T-cell (primary cell): Measurements from ENCODE around the gene SBK3. TPM values are rescaled to one million over a fixed set of nuclear protein-coding genes. Genes with fewer than 3 reads are reported as not detected.

ENCODE experiments used
- ATAC-seq, 4 experiments: fragments of 200-7000 bp in 3 of 4; fragments of 150-1000 bp in 1 of 4; cut with Tn5 transposase; replicated peaks in 1 of 4; 1 replicate in 3 of 4; 2 replicates in 1 of 4; pipeline ENCODE4 v1.10.0; 2021; ENCODE audit warnings: moderate library complexity in 3 of 4, mild to moderate bottlenecking in 2 of 4, moderate number of reproducible peaks in 1 of 4
- CTCF ChIA-PET, 2 donors: fragments of 300-600 bp; sonication (Branson Sonifier 250); formaldehyde crosslinking; loops; one replicate each; lab custom pipeline; 2022; ENCODE audit warnings: antibody characterized with exemption in 2 of 2; lab: Charles Lee
- POLR2A ChIA-PET, 2 donors: fragments of 300-600 bp; sonication (Branson Sonifier 250); formaldehyde crosslinking; loops; one replicate each; lab custom pipeline; 2022; ENCODE audit warnings: antibody characterized with exemption in 2 of 2; lab: Charles Lee
- DNase-seq, 35 experiments: peaks; one replicate each; pipeline versions ENCODE4 v3.0.0 to v3.0.0-alpha.2; 2013 to 2023
- H3K27ac ChIP-seq: one replicate; pipeline ENCODE4 v1.5.1; 2013; ENCODE audit warnings: low read length
- H3K27me3 ChIP-seq, 2 experiments: replicated peaks in 1 of 2; 1 replicate in 1 of 2; 2 replicates in 1 of 2; pipeline versions ENCODE4 v1.6.1 to v1.7.0; 2013; ENCODE audit warnings: low read length in 1 of 2, mixed read lengths in 1 of 2; ENCODE audit not compliant: control insufficient read depth in 2 of 2, insufficient read depth in 2 of 2; ENCODE audit errors: extremely low read depth in 1 of 2
- H3K36me3 ChIP-seq, 2 donors: 1 replicate in 1 of 2; 2 replicates in 1 of 2; pipeline versions ENCODE4 v1.6.1 to v1.7.0; 2013; ENCODE audit warnings: low read length in 1 of 2; ENCODE audit not compliant: control insufficient read depth in 2 of 2, insufficient read depth in 1 of 2; ENCODE audit errors: extremely low read depth in 1 of 2
- H3K4me1 ChIP-seq, 2 experiments: 1 replicate in 1 of 2; 2 replicates in 1 of 2; pipeline versions ENCODE4 v1.6.1 to v1.7.0; 2013; ENCODE audit warnings: low read length in 2 of 2, mixed read lengths in 1 of 2; ENCODE audit not compliant: insufficient read depth in 2 of 2, control insufficient read depth in 1 of 2; ENCODE audit errors: extremely low read depth in 1 of 2
- H3K4me3 ChIP-seq, 2 donors: 1 replicate in 1 of 2; 2 replicates in 1 of 2; pipeline versions ENCODE4 v1.5.1 to v1.7.0; 2013; ENCODE audit warnings: mild to moderate bottlenecking in 2 of 2, low read length in 1 of 2, moderate library complexity in 1 of 2; ENCODE audit not compliant: control insufficient read depth in 1 of 2; ENCODE audit errors: extremely low read depth in 1 of 2
- H3K9me3 ChIP-seq: 2 replicates; pipeline ENCODE4 v1.7.0; 2013
- H3K27ac Mint-ChIP-seq, 2 donors: one replicate each; pipeline ENCODE4 v1.8.0; 2020 to 2021; ENCODE audit warnings: mild to moderate bottlenecking in 2 of 2, mixed read lengths in 2 of 2
- H3K27me3 Mint-ChIP-seq, 2 donors: one replicate each; pipeline ENCODE4 v1.8.0; 2021 to 2022; ENCODE audit warnings: mixed read lengths in 2 of 2
- H3K36me3 Mint-ChIP-seq: one replicate; pipeline ENCODE4 v1.8.0; 2021; ENCODE audit warnings: mixed read lengths
- H3K4me1 Mint-ChIP-seq, 3 donors: one replicate each; pipeline ENCODE4 v1.8.0; 2020 to 2022; ENCODE audit warnings: mixed read lengths in 3 of 3, mild to moderate bottlenecking in 1 of 3
- H3K4me3 Mint-ChIP-seq, 3 donors: one replicate each; pipeline ENCODE4 v1.8.0; 2020 to 2022; ENCODE audit warnings: mild to moderate bottlenecking in 3 of 3, mixed read lengths in 3 of 3, moderate library complexity in 3 of 3
- H3K9me3 Mint-ChIP-seq, 3 donors: one replicate each; pipeline ENCODE4 v1.8.0; 2020 to 2022; ENCODE audit warnings: mixed read lengths in 3 of 3
- WGBS: methylation state at CpG from one replicate; pipeline ENCODE4 v1.1.5; 2013; ENCODE audit warnings: missing lambda C conversion rate; ENCODE audit not compliant: insufficient coverage; 5-methylcytosine and 5-hydroxymethylcytosine counted together
- total RNA-seq, 35 experiments: library from RNA in 6 of 35; stranded (reverse) in 6 of 35; fragments of 120-200 nt in 1 of 35; gene quantifications; one replicate each; pipeline versions ENCODE4 v1.2.1 to v1.2.4 and lab custom pipeline; 2013 to 2026

SBK3 gene
- total RNA-seq, 5 donors from 2014 or later (not counting 1 experiment from before 2014, with no cell fraction given) = not detected

GRCh38 chr19:55552206-55552605, 6.9 kb upstream of the SBK3 start:
- Mint-ChIP-seq H3K27me3 (peaks cover 12 to 27% of the 10 kb centered on the region in 2 donors), H3K36me3 (no peaks in the 10 kb centered on the region), H3K4me1 (no peaks in the 10 kb centered on the region), H3K9me3 (no peaks in the 10 kb centered on the region), H3K4me3 (no peak overlapping the region), H3K27ac (no peak overlapping the region)
- DNase-seq (no peak), ATAC-seq (no peak)
- Histone ChIP-seq H3K9me3 (no peaks in the 10 kb centered on the region), H3K4me1 (no peaks in the 10 kb centered on the region), H3K4me3 (no peak overlapping the region), H3K27me3 (peaks cover 0 to 24% of the 10 kb centered on the region in 2 experiments), H3K27ac (no peak overlapping the region), H3K36me3 (no peaks in the 10 kb centered on the region)
- WGBS = 100% methylated on average over 1 of the region's 5 CpGs
- ChIA-PET CTCF (interaction anchor here in 1 of 2 donors (0.7 kb wide), 1 partner anchor 71 kb away, joined by 8 read pairs; no protein-coding TSS in a partner anchor), POLR2A (interaction anchor here in 1 of 2 donors (0.7 kb wide), 1 partner anchor 915 kb away, joined by 5 read pairs; no protein-coding TSS in a partner anchor)

GRCh38 chr19:55550321-55550650, 4.9 kb upstream of the SBK3 start:
- no peak for DNase-seq
- POLR2A ChIA-PET = no interaction called here
- H3K4me1 Mint-ChIP-seq = no peaks in the 10 kb centered on the region
- CTCF ChIA-PET = no interaction called here
- Histone ChIP-seq H3K27ac (no peak overlapping the region), H3K4me3 (no peak overlapping the region), H3K4me1 (no peaks in the 10 kb centered on the region), H3K27me3 (peaks cover 0 to 43% of the 10 kb centered on the region in 2 experiments), H3K9me3 (no peaks in the 10 kb centered on the region), H3K36me3 (no peaks in the 10 kb centered on the region)
- WGBS = no CpG with 5 or more reads among the region's 7 CpGs
- no peak for ATAC-seq
- H3K27ac Mint-ChIP-seq = no peak overlapping the region
- no peaks in the 10 kb centered on the region for H3K9me3 Mint-ChIP-seq
- no peak overlapping the region for H3K4me3 Mint-ChIP-seq
- no peaks in the 10 kb centered on the region for H3K36me3 Mint-ChIP-seq
- H3K27me3 Mint-ChIP-seq = peaks cover 21 to 41% of the 10 kb centered on the region in 2 donors

- Mint-ChIP-seq H3K36me3 (no peaks in the 10 kb centered on the region), H3K9me3 (no peaks in the 10 kb centered on the region), H3K4me1 (no peaks in the 10 kb centered on the region), H3K27ac (no peak overlapping the region), H3K27me3 (peaks cover 21 to 43% of the 10 kb centered on the region in 2 donors), H3K4me3 (no peak overlapping the region)
- WGBS = 79% methylated on average over 21 of the region's 36 CpGs
- no peaks in the 10 kb centered on the region for H3K4me1 ChIP-seq
- no peak for DNase-seq
- POLR2A ChIA-PET = no interaction called here
- H3K27me3 ChIP-seq = peaks cover 0 to 45% of the 10 kb centered on the region in 2 experiments
- no peak overlapping the region for H3K4me3 ChIP-seq
- no peaks in the 10 kb centered on the region for H3K9me3 ChIP-seq
- no peaks in the 10 kb centered on the region for H3K36me3 ChIP-seq
- CTCF ChIA-PET = no interaction called here
- H3K27ac ChIP-seq = no peak overlapping the region
- ATAC-seq = no peak
Measured at GRCh38 chr19:55549500-55550320, 4.4 kb upstream of the SBK3 start.

GRCh38 chr19:55546822-55547614, 1.7 kb upstream of the SBK3 start:
- Mint-ChIP-seq H3K27me3 (peaks cover 23 to 42% of the 10 kb centered on the region in 2 donors), H3K27ac (peak overlapping the region in 1 of 2 donors; percentile 49), H3K4me3 (no peak overlapping the region), H3K9me3 (peaks cover 0 to 3% (median 0%) of the 10 kb centered on the region in 3 donors), H3K36me3 (no peaks in the 10 kb centered on the region), H3K4me1 (no peaks in the 10 kb centered on the region)
- 47% methylated on average over 10 of the region's 17 CpGs for WGBS
- H3K4me1 ChIP-seq = no peaks in the 10 kb centered on the region
- POLR2A ChIA-PET = no interaction called here
- H3K9me3 ChIP-seq = no peaks in the 10 kb centered on the region
- no peaks in the 10 kb centered on the region for H3K36me3 ChIP-seq
- no peak for ATAC-seq
- no peak overlapping the region for H3K4me3 ChIP-seq
- H3K27ac ChIP-seq = no peak overlapping the region
- CTCF ChIA-PET = no interaction called here
- H3K27me3 ChIP-seq = peaks cover 0 to 48% of the 10 kb centered on the region in 2 experiments
- no peak for DNase-seq

- 91% methylated on average over 5 of the region's 11 CpGs for WGBS
- no peaks in the 10 kb centered on the region for H3K36me3 Mint-ChIP-seq
- Histone ChIP-seq H3K36me3 (no peaks in the 10 kb centered on the region), H3K4me3 (no peak overlapping the region), H3K27me3 (peaks cover 0 to 46% of the 10 kb centered on the region in 2 experiments), H3K9me3 (no peaks in the 10 kb centered on the region), H3K27ac (no peak overlapping the region), H3K4me1 (no peaks in the 10 kb centered on the region)
- H3K4me3 Mint-ChIP-seq = no peak overlapping the region
- H3K9me3 Mint-ChIP-seq = peaks cover 0 to 3% (median 0%) of the 10 kb centered on the region in 3 donors
- H3K27me3 Mint-ChIP-seq = peaks cover 23 to 44% of the 10 kb centered on the region in 2 donors
- no peak overlapping the region for H3K27ac Mint-ChIP-seq
- CTCF ChIA-PET = no interaction called here
- no peaks in the 10 kb centered on the region for H3K4me1 Mint-ChIP-seq
- POLR2A ChIA-PET = interaction anchor here in 1 of 2 donors (0.5 kb wide), 1 partner anchor 60 kb away, joined by 3 read pairs; the partner anchor contains the start of gene ZNF865
- DNase-seq (no peak), ATAC-seq (no peak)
Measured at GRCh38 chr19:55546011-55546410, 668 bp upstream of the SBK3 start.

GRCh38 chr19:55544776-55545439, 435 bp downstream of the SBK3 start:
- H3K4me1 Mint-ChIP-seq = no peaks in the 10 kb centered on the region
- DNase-seq (no peak), ATAC-seq (no peak)
- peaks cover 23 to 41% of the 10 kb centered on the region in 2 donors for H3K27me3 Mint-ChIP-seq
- POLR2A ChIA-PET = no interaction called here
- 87% methylated on average over 20 of the region's 23 CpGs for WGBS
- H3K36me3 Mint-ChIP-seq = no peaks in the 10 kb centered on the region
- Histone ChIP-seq H3K9me3 (no peaks in the 10 kb centered on the region), H3K4me3 (no peak overlapping the region), H3K27ac (no peak overlapping the region), H3K27me3 (peaks cover 0 to 52% of the 10 kb centered on the region in 2 experiments), H3K36me3 (no peaks in the 10 kb centered on the region), H3K4me1 (no peaks in the 10 kb centered on the region)
- peaks cover 0 to 3% (median 0%) of the 10 kb centered on the region in 3 donors for H3K9me3 Mint-ChIP-seq
- no peak overlapping the region for H3K4me3 Mint-ChIP-seq
- H3K27ac Mint-ChIP-seq = no peak overlapping the region
- CTCF ChIA-PET = no interaction called here
